Measurements from ENCODE around the gene CDK14.
A peak's percentile ranks its signal among the peaks of the same experiment; 100 is the strongest.

The CDK14 gene

DNA sequence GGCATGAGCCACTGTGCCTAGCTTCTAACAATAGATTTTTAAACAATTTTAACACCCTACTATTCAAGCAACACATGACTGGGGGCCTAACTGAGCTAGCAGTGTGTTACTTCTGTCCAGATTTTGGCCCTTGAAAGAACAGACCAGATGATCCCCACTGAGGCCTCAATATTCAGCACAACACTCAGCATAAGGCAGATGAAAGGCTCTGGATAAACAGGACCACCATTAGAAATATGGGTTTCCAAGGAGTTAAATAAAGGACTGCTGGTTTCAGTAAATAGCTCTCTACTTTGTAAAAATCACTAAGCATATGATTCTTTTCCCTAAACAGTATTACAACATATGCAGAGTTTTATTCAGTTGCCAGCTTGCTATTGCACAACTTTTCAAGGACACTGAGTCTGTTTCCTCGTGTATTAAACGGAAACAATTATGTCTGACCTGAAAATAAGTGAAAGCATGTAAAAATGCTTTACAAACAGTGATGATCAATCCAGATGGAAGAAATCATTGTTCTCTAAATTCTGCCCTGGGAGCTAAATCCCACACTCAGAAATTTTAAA lies 644.3 kb downstream of the CDK14 start:
- FAIRE-seq (no peak), DNase-seq (ENCODE audit: low spot score) (no peak)

GRCh38 chr7:91242097-91242844 lies 646.1 kb downstream of the CDK14 start:
- FAIRE-seq = peak; percentile 91

GRCh38 chr7:91243591-91244301 lies 647.6 kb downstream of the CDK14 start:
- FAIRE-seq (no peak), DNase-seq (ENCODE audit: low spot score) (peak; percentile 53)

More at GRCh38 chr7:91242097-91242844, 646.1 kb downstream of the CDK14 start:
- peak; percentile 81 for DNase-seq (ENCODE audit: low spot score)

GRCh38 chr7:91247500-91247899 lies 651.4 kb downstream of the CDK14 start:
- FAIRE-seq = no peak
- no peak for DNase-seq (ENCODE audit: low spot score)

DNA sequence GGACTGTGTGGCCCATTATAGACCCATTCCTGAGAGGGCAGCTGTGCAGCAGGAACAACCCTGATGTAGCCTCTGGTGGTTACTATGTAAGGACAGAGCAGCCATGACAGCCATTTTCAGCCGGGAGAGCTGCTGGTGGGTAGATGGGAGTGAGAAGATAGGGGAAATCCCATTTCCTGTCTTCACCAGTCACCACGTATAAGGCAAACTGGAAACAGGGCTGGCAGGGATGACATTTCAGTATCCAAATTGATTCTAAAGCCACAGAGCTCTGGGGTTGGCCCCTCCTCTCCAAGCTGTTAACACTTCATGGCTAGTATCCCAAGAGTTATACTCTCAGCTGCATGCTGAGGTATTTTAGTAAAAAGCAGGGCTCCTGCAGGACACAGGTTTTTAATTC lies 652.9 kb downstream of the CDK14 start:
- DNase-seq (ENCODE audit: low spot score) (peak; percentile 60), FAIRE-seq (peak; percentile 15)

DNA sequence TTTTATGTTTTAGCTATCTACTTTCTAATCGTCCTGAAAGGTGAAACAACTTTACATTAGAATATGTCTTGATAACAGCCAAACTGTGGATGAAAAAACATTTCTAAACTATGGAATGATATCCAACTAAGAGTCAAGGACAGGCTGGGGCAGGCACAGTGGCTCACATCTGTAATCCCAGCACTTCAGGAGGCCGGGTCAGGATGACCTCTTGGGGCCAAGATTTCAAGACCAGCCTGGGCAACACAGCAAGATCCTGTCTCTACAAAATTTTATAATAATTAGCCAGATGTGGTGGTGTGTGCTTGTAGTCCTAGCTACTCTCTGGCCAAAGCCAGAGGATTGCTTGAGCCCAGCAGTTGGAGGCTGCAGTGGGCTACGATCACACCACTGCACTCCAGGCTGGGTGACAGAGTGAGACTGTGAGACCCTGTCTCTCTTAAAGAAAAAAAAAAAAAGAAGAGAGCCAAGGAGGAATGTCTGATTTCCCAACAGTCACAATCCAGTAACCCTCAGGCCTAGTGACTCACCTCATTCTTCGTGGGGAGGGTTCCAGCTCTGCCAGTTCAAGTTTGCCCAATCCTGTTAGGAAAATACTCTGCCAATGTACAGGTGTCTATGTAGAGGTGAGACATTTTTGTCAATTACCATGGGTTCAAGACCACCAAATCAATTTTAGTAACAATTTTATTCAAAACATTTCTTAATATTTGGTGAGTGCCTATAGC lies 653.5 kb downstream of the CDK14 start:
- FAIRE-seq = peak; percentile 86
- peak; percentile 72 for DNase-seq (ENCODE audit: low spot score)

- FAIRE-seq (no peak), DNase-seq (ENCODE audit: low spot score) (no peak)
Measured at GRCh38 chr7:91250706-91251105, 654.6 kb downstream of the CDK14 start.

GRCh38 chr7:91251877-91252276 lies 655.8 kb downstream of the CDK14 start:
- FAIRE-seq (no peak), DNase-seq (ENCODE audit: low spot score) (no peak)

Measured in RCC 7860 (cell line).